ENCODE data around the gene FAAH. TPM values are rescaled to one million over a fixed set of nuclear protein-coding genes. Genes with fewer than 3 reads are reported as not detected.

FAAH gene
- total and polyA plus RNA-seq, 10 of the 15 experiments (the other 5 are each of a cell fraction or from before 2014, with no cell fraction given), result 0.07 to 2.5 (median 0.64) TPM; not detected in 1

DNA sequence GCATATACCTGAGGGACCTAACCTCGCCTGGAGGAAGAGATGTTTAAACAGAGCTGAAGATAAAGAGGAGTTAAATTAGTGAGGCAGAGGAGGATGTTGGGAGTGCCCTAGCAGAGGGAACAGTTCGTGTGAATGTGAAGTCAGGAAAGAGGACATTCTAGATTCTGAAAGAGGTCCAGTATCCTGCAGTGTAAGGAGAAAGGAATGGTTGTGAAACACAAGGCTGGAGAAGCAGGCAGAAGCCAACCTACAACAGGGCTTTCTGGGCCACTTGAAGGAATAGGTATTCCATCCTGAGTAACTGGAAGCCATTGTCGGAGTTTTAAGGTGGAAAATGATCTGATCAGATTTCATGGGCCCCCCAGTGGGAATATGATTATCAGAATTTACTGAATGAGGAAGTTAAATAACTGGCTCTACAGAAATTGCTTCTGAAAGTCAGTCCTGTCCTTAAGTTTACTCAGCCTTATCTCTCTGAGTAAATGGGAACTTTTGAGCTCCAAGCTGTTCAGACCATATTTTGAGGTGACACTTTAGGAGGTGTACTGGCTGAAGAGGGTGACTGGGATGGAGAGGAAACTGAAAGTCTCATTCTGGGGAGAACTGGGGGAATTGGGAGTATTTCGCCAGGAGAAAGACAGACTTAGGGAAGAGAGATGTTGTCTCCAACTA is 24.4 kb upstream of the FAAH start:
- H3K9ac ChIP-seq (ENCODE audit: control insufficient read depth, insufficient read depth, low read length), result no peak overlapping the region; the same call in 1 of the 2 replicates
- ChIA-PET SMC1A (ENCODE audit: uncharacterized antibody, unreplicated experiment) (no interaction called here), POLR2A (no interaction called here), RAD21 (ENCODE audit: unreplicated experiment) (no interaction called here), CTCF (interaction anchor here (0.7 kb wide), 1 partner anchor 203 kb away, joined by 3 read pairs; no protein-coding TSS in a partner anchor)
- H3K4me3 ChIP-seq, result no peak overlapping the region
- DNase-seq (ENCODE audit: low read depth, low spot score) (no peak), ATAC-seq (peak; percentile 13), FAIRE-seq (no peak)
- H4K20me1 ChIP-seq (ENCODE audit: control insufficient read depth, insufficient read depth), result no peaks in the 10 kb centered on the region
- TSS peak; percentile 23 for BruUV-seq (replicated peaks)
- peak overlapping the region; percentile 38; the same call in 1 of the 2 replicates for H3K27ac ChIP-seq (ENCODE audit: control insufficient read depth, insufficient read depth)
- no peaks in the 10 kb centered on the region for H3K27me3 ChIP-seq (replicated peaks in 1 of 2; ENCODE audit: control insufficient read depth in 2 of 2, insufficient read depth in 2 of 2, low read length in 1 of 2)
- H3K79me2 ChIP-seq (ENCODE audit: control insufficient read depth, insufficient read depth, low read length), result no peaks in the 10 kb centered on the region
- H3K4me1 ChIP-seq (ENCODE audit: control insufficient read depth, insufficient read depth, low read length), result peaks cover 25% of the 10 kb centered on the region
- in situ Hi-C loops (cut with MboI) (no loop called here), intact Hi-C loops (cut with micrococcal nuclease; ENCODE audit: unreplicated experiment) (no loop called here)
- peaks cover 5 to 9% of the 10 kb centered on the region in 2 experiments; a peak in 3 of 4 replicates for H3K36me3 ChIP-seq (ENCODE audit: control insufficient read depth in 2 of 2, insufficient read depth in 2 of 2, low read length in 1 of 2)
- TF ChIP-seq NBN (IDR thresholded peaks at IDR 0.05), result no peak
- TF ChIP-seq TCF12 (IDR thresholded peaks at IDR 0.05; ENCODE audit: low read depth, low read length), result no peak
- no peak for TF ChIP-seq POLR2A (IDR thresholded peaks at IDR 0.05; ENCODE audit: low read depth, low read length)
- TF ChIP-seq MAX (IDR thresholded peaks at IDR 0.05; ENCODE audit: low read depth, low read length), result no peak
- TF ChIP-seq PKNOX1 (IDR thresholded peaks at IDR 0.05), result no peak
- no peak for TF ChIP-seq RFX5 (IDR thresholded peaks at IDR 0.05; ENCODE audit: low read depth, low read length)
- no peak for TF ChIP-seq SUZ12 (IDR thresholded peaks at IDR 0.05; ENCODE audit: unreplicated experiment)
- TF ChIP-seq, protein P1, sequence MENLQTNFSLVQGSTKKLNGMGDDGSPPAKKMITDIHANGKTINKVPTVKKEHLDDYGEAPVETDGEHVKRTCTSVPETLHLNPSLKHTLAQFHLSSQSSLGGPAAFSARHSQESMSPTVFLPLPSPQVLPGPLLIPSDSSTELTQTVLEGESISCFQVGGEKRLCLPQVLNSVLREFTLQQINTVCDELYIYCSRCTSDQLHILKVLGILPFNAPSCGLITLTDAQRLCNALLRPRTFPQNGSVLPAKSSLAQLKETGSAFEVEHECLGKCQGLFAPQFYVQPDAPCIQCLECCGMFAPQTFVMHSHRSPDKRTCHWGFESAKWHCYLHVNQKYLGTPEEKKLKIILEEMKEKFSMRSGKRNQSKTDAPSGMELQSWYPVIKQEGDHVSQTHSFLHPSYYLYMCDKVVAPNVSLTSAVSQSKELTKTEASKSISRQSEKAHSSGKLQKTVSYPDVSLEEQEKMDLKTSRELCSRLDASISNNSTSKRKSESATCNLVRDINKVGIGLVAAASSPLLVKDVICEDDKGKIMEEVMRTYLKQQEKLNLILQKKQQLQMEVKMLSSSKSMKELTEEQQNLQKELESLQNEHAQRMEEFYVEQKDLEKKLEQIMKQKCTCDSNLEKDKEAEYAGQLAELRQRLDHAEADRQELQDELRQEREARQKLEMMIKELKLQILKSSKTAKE (IDR thresholded peaks at IDR 0.05; ENCODE audit: low read depth, poor library complexity, severe bottlenecking), result no peak
- TF ChIP-seq BHLHE40 (IDR thresholded peaks at IDR 0.05; ENCODE audit: borderline replicate concordance in 1 of 2, low read depth in 2 of 2, low read length in 1 of 2), result no peak
- TF ChIP-seq MTA3 (IDR thresholded peaks at IDR 0.05; ENCODE audit: borderline replicate concordance, low read length), result no peak
- TF ChIP-seq RCOR1 (conservative IDR thresholded peaks at IDR 0.05; ENCODE audit: low read depth, low read length), result no peak
- TF ChIP-seq SMARCA5 (IDR thresholded peaks at IDR 0.05), result no peak
- no peak for TF ChIP-seq SREBF2 (IDR thresholded peaks at IDR 0.05; ENCODE audit: low read length)
- TF ChIP-seq JUND (IDR thresholded peaks at IDR 0.05; ENCODE audit: low read depth, low read length), result no peak
- TF ChIP-seq, protein P2, sequence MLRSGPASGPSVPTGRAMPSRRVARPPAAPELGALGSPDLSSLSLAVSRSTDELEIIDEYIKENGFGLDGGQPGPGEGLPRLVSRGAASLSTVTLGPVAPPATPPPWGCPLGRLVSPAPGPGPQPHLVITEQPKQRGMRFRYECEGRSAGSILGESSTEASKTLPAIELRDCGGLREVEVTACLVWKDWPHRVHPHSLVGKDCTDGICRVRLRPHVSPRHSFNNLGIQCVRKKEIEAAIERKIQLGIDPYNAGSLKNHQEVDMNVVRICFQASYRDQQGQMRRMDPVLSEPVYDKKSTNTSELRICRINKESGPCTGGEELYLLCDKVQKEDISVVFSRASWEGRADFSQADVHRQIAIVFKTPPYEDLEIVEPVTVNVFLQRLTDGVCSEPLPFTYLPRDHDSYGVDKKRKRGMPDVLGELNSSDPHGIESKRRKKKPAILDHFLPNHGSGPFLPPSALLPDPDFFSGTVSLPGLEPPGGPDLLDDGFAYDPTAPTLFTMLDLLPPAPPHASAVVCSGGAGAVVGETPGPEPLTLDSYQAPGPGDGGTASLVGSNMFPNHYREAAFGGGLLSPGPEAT (IDR thresholded peaks at IDR 0.05; ENCODE audit: low read depth), result no peak
- 47% methylated on average over 4 of the region's 4 CpGs for WGBS (ENCODE audit: insufficient coverage, insufficient replicate concordance, low lambda C conversion rate, missing lambda C conversion rate)
- H3K4me2 ChIP-seq (ENCODE audit: control insufficient read depth, insufficient read depth), result no peak overlapping the region
- H2AFZ ChIP-seq (ENCODE audit: control insufficient read depth, low read depth, low read length), result peak overlapping the region; percentile 47
- no peaks in the 10 kb centered on the region for H3K9me3 ChIP-seq (replicated peaks; ENCODE audit: control insufficient read depth, insufficient read depth, low read length)
